Kidney (tissue), 14 donors: Measurements from ENCODE around the gene AOPEP. TPM values are rescaled to one million over a fixed set of nuclear protein-coding genes. Genes with fewer than 3 reads are reported as not detected.

Experiments used
- DNase-seq, 5 donors: peaks; one replicate each; pipeline ENCODE4 v3.0.0-alpha.2; 2013 to 2020
- FAIRE-seq: peaks from 2 replicates; lab custom pipeline; 2012; peaks lifted over from hg19 to GRCh38; lab: Jason Lieb, UNC
- H3K27ac ChIP-seq, 2 donors: one replicate each; pipeline ENCODE4 v1.7.0; 2013; ENCODE audit warnings: low read depth in 2 of 2, low read length in 2 of 2, inconsistent platforms in 1 of 2
- H3K27me3 ChIP-seq: one replicate; pipeline ENCODE4 v1.7.1; 2013; ENCODE audit warnings: low read length, inconsistent platforms; ENCODE audit not compliant: control insufficient read depth, insufficient read depth
- H3K36me3 ChIP-seq, 3 donors: one replicate each; pipeline versions ENCODE4 v1.7.0 to v1.7.1; 2013; ENCODE audit warnings: low read length in 3 of 3, control low read depth in 1 of 3, inconsistent platforms in 1 of 3; ENCODE audit not compliant: insufficient read depth in 3 of 3, control insufficient read depth in 2 of 3
- H3K4me1 ChIP-seq, 3 donors: one replicate each; pipeline versions ENCODE4 v1.7.0 to v1.7.1; 2013; ENCODE audit warnings: low read length in 3 of 3, inconsistent platforms in 1 of 3, low read depth in 1 of 3; ENCODE audit not compliant: control insufficient read depth in 2 of 3, insufficient read depth in 2 of 3
- H3K4me3 ChIP-seq, 3 donors: one replicate each; pipeline versions ENCODE4 v1.7.0 to v1.8.1; 2013; ENCODE audit warnings: low read length in 3 of 3, control low read depth in 1 of 3, inconsistent platforms in 1 of 3
- H3K9ac ChIP-seq, 3 donors: one replicate each; pipeline versions ENCODE4 v1.7.0 to v1.7.1; 2013; ENCODE audit warnings: low read length in 3 of 3, control low read depth in 1 of 3, inconsistent platforms in 1 of 3
- H3K9me3 ChIP-seq, 3 donors: one replicate each; pipeline versions ENCODE4 v1.7.0 to v1.7.1; 2013; ENCODE audit warnings: low read length in 3 of 3, control low read depth in 1 of 3, inconsistent platforms in 1 of 3; ENCODE audit not compliant: control insufficient read depth in 2 of 3, insufficient read depth in 1 of 3
- intact Hi-C: fragments of 100-400 bp; cut with DNase I; formaldehyde crosslinking; loops from one replicate; pipeline ENCODE4 v1.11.1; 2022
- polyA plus RNA-seq: library from polyadenylated mRNA; stranded (reverse); fragments of 350-450 nt; fragmentation: Illumina TruSeq; extraction: RNeasy Lipid Tissue Mini Kit (QIAGEN cat#74804); gene quantifications from one replicate; pipeline ENCODE4 v1.2.3, GENCODE V29; 2014; ENCODE audit warnings: low read depth, low replicate concordance; ENCODE audit not compliant: insufficient read depth
- total RNA-seq: library from RNA; stranded (reverse); fragmentation: NEBNext Ultra II Directional; extraction: Animal tissue kit (Norgen Biotek cat#: 25700); gene quantifications from one replicate; pipeline ENCODE4 v1.2.1, GENCODE V29; 2021
- TF ChIP-seq, protein P1 (sequence below): IDR thresholded peaks from 3 replicates; pipeline ENCODE4 v1.5.1; 2012; ENCODE audit warnings: mild to moderate bottlenecking, moderate library complexity, borderline replicate concordance; ENCODE audit not compliant: insufficient read depth; ENCODE audit errors: extremely low read depth
- donor health status: control.
- donor health status: control.
- donor health status: control.
- donor health status: control.
- donor health status: control.
- donor health status: DM: yes; HTN: yes; CAD: no.
- donor health status: Normal renal cell carcinoma (clear cell type).

Gene AOPEP
- total and polyA plus RNA-seq, 2 donors from 2014 or later = 52.2 to 119 TPM

DNA sequence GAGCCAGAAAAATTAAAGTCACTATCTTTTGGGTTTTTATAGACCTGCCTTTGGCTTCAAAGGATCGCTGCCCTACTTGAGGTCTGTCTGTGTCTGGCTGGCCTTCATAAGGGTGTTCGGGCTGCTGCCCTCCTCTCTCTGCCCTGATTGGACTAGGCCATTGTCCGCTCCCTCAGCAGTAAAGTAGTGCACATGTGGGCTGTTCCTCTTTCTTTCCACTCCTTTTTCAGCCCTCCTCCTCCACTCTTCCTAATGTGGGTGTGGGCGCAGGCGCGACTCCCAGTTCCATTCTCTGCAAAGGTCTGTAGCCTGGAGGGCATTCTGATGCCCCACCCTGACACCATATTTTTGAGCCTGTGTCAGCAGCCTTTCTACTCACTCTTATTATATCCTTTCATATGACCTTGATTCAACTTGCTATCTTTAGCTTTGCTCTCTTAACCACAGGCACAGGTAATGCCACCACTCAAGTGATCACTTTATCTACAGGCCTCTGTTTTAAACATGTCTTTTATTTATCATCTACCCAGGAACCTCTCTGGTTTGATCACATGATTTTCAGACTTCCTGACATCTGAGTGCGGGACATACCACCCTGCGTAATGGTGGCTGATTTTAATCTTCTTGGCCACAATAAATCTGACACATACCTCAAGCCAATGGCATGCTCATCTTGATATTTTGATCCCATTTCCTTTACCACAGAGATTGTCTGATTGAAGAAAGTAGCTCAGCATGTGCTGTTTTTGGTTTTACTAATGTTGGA is 144.5 kb downstream of the AOPEP start:
- intact Hi-C loops = no loop called here
- TF ChIP-seq, protein P1, sequence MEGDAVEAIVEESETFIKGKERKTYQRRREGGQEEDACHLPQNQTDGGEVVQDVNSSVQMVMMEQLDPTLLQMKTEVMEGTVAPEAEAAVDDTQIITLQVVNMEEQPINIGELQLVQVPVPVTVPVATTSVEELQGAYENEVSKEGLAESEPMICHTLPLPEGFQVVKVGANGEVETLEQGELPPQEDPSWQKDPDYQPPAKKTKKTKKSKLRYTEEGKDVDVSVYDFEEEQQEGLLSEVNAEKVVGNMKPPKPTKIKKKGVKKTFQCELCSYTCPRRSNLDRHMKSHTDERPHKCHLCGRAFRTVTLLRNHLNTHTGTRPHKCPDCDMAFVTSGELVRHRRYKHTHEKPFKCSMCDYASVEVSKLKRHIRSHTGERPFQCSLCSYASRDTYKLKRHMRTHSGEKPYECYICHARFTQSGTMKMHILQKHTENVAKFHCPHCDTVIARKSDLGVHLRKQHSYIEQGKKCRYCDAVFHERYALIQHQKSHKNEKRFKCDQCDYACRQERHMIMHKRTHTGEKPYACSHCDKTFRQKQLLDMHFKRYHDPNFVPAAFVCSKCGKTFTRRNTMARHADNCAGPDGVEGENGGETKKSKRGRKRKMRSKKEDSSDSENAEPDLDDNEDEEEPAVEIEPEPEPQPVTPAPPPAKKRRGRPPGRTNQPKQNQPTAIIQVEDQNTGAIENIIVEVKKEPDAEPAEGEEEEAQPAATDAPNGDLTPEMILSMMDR = no peak
- H3K9ac ChIP-seq = no peak overlapping the region
- FAIRE-seq = no peak
- peaks cover 13 to 34% (median 21%) of the 10 kb centered on the region in 3 donors for H3K4me1 ChIP-seq
- H3K27me3 ChIP-seq = no peaks in the 10 kb centered on the region
- no peaks in the 10 kb centered on the region for H3K9me3 ChIP-seq
- no peaks in the 10 kb centered on the region for H3K36me3 ChIP-seq
- no peak for DNase-seq
- H3K4me3 ChIP-seq = no peak overlapping the region
- H3K27ac ChIP-seq = peak overlapping the region in 1 of 2 donors; percentile 49

DNA sequence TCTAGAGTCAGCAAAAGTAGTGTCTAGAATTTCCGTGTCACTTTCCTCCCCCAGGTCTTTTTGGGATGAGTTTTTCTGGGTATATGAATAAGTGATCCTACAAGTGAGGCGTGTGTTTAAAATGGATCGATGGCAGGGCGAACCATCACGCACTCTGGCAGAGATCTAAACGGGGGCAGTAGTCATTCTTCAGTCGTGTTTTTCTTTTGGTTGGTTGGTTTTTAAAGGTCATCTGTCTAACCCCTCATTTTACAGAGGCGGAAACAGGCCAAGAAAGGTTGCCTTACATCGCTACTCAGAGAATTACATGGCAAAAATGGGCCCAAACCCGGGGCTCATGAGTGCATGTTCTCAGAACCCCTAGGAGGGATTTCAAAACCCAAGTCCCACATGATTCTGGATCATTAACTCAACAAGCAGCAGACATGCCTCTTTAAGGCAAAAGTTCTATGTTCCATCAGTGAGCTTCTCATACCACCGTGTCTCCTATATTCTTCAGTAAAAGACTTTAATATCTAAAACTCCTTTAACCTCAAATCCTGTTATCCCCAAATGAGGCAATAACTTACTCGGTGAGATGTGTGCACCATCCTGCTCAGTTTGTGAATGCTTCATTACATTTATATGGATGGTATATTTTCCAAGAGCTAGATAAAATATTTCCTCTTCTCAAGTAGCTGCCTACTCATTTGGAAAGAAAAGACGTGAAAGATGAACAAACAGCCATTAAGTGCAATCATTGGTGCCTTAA is 145.8 kb downstream of the AOPEP start:
- FAIRE-seq = no peak
- Histone ChIP-seq H3K27ac (peak overlapping the region; percentile 18 to 54), H3K9ac (peak overlapping the region in 1 of 3 donors; percentile 35), H3K9me3 (no peaks in the 10 kb centered on the region), H3K36me3 (no peaks in the 10 kb centered on the region), H3K27me3 (no peaks in the 10 kb centered on the region), H3K4me3 (no peak overlapping the region), H3K4me1 (peaks cover 11 to 26% (median 20%) of the 10 kb centered on the region in 3 donors)
- intact Hi-C loops = no loop called here
- peak in 1 of 5 donors; percentile 52 for DNase-seq
- TF ChIP-seq, protein P1 = no peak

DNA sequence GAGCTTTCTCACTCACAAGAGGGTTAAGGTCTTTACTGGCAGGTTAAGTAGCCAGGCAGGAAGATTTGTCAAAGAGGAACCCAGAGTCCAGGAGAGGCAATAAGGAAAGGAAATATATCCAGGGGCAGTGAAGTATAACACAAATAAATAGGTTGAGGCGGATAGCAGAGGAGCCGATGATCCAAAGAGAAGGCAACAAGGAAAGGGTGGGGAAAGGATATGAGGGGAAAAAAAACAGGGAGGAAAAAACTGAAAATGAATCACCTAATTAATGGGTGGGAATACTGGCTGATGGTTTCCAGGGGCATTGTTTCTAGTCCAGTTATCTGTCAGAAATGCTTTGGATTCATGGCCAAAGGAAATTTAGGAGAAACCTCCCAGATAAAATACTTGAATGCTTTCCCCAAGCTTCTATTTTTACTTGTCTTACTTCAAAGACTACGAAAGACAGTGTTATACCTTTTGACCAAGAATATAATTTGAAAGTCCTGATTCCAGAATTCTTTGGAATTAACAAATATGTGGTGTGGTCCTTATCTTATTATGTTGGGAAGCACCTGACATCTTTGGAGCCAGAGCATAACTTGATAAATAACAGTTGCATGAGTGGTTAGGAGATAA is 146.5 kb downstream of the AOPEP start:
- Histone ChIP-seq H3K4me1 (peaks cover 10 to 18% (median 13%) of the 10 kb centered on the region in 3 donors), H3K9ac (peak overlapping the region in 1 of 3 donors; percentile 35), H3K27me3 (no peaks in the 10 kb centered on the region), H3K27ac (peak overlapping the region; percentile 18 to 54), H3K4me3 (no peak overlapping the region), H3K9me3 (no peaks in the 10 kb centered on the region), H3K36me3 (no peaks in the 10 kb centered on the region)
- FAIRE-seq (no peak), DNase-seq (peak in 2 of 5 donors; percentile 76 to 83)
- intact Hi-C loops = no loop called here
- TF ChIP-seq, protein P1 = no peak
